Activated CD4-positive, CD25-positive, alpha-beta regulatory T cell (primary cell): ENCODE data around the gene DCHS1.
A peak's percentile ranks its signal among the peaks of the same experiment; 100 is the strongest.
"Not testable (repeated sequence)": the region's sequence is repeated elsewhere in the genome, so short reads cannot be mapped to it uniquely, and the experiment has no call there.

Source experiments
- DNase-seq, 4 experiments: peaks; one replicate each; lab custom pipeline; 2025; lab: John Stamatoyannopoulos, UW

Gene DCHS1, protein sequence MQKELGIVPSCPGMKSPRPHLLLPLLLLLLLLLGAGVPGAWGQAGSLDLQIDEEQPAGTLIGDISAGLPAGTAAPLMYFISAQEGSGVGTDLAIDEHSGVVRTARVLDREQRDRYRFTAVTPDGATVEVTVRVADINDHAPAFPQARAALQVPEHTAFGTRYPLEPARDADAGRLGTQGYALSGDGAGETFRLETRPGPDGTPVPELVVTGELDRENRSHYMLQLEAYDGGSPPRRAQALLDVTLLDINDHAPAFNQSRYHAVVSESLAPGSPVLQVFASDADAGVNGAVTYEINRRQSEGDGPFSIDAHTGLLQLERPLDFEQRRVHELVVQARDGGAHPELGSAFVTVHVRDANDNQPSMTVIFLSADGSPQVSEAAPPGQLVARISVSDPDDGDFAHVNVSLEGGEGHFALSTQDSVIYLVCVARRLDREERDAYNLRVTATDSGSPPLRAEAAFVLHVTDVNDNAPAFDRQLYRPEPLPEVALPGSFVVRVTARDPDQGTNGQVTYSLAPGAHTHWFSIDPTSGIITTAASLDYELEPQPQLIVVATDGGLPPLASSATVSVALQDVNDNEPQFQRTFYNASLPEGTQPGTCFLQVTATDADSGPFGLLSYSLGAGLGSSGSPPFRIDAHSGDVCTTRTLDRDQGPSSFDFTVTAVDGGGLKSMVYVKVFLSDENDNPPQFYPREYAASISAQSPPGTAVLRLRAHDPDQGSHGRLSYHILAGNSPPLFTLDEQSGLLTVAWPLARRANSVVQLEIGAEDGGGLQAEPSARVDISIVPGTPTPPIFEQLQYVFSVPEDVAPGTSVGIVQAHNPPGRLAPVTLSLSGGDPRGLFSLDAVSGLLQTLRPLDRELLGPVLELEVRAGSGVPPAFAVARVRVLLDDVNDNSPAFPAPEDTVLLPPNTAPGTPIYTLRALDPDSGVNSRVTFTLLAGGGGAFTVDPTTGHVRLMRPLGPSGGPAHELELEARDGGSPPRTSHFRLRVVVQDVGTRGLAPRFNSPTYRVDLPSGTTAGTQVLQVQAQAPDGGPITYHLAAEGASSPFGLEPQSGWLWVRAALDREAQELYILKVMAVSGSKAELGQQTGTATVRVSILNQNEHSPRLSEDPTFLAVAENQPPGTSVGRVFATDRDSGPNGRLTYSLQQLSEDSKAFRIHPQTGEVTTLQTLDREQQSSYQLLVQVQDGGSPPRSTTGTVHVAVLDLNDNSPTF (N-terminal part only)

DNA sequence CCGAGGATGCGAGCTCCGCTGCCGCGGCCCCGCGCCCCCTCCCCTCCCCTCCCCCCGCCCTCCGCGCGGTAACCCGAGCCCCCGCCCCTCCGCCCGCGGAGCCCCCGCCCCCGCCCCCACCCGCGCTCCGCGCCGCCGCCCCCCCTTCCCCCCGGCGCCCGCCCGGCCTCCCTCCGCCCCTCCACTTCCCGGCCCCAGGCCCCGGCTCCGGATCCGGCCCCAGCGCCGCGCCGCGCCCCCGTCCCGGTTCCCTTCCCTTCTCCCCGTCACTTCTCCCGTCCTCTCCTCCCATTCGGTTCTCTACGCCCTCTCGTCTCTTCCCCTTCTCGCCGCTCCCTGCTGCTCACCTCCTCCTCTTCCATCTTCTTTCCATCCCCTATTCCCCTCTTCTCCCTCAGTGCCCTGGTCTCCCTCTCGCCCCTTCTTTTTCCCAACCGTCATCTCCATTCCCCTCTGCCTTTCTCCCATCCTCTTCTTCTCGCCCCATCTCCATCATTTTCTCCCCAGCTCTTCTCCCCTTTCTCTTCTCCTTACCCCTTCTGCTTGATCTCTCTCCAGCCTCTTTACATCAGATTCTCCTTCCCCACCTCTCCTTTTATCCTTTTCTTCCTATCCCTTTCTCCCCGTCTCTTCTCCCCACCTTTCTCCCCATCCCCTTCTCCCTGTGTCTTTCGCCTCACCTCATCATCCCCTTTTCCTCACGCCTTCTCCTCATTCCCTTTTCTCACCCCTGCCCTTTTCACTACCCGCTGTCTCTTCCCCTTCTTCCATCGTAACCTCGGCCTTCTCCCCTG is at the start of gene DCHS1:
DCHS1 (minus strand) TSS at position 20 of the 794 bp plus-strand sequence. CDS start 14,196 bp downstream, outside the sequence.
- peak in 1 of 4 experiments; percentile 14 for DNase-seq

DNA sequence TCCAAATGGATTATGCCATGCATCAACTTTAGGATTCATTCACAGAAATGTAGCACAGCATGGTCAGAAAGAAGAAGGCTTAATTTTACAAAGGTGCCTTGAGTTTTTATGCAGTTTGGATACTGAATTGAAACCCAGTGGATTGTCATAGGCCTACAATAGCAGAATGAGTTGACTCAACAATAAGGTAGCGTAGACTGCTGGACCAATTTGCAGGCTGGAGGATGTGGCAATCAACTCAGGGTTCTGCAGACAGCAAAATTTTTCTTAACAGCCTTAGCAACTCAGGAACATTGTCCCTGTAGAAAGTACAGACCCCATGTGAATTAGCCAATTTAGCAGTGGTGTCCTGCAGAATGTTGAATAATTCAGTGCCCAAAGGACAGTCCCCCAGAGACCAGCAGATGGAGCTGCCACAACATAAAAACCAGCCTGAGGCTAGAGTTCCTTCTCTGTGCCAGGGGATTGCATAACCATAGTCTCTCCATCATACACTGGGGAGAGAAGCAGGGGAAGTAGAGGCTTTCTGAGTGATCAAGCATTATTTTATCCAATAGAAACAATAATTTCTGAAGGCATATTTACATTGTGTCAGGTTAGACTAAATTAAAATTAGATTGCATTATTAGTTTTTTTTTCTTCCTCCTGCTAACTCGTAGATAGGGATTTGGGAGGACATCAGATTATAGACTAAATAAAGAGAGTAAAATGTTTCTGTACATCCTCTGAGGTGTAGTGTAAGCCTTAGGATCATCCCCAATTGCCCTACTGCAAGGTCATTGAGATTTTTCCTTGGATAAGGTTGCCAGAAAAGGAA is 47.8 kb upstream of the DCHS1 start:
- DNase-seq = no peak

DNA sequence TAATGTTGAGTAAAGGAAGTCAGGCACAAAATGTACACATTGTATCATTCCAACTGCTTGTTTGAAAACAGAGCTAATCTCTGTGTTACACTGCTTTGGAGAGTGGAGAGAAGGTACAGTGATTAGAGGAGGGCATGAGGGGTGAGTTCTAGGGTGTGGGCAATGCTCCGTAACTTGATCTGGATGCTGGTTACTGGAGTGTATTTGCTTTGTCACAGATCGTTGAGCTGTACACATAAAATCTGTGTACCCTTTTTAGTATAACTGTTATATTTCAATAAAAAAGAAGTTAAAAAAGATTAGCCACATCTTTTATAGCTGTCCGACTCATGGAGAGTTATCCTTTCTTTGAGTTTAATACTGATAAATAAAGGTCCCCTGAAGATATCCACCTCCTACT is 46.3 kb upstream of the DCHS1 start:
- not testable (repeated sequence) for DNase-seq

DNA sequence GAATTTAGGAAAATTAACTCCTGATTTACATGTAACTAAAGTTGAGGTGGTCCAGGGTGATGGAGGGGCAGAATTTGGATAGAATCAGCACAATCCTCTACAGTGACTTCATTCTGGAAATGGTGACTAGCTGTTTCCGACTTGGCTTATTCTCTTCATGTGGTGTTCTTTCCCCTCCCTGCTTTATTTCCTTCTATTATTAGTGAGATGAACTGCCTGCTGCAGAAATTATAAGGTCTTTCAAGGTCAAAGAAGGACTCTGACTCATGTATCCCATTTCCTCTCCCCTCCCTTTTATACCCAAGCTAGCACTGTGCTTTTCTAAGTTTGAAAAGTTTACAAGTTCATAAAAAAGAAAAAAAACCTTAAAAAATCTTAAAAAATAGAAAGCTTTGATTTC is 39.8 kb upstream of the DCHS1 start:
- no peak for DNase-seq

DNA sequence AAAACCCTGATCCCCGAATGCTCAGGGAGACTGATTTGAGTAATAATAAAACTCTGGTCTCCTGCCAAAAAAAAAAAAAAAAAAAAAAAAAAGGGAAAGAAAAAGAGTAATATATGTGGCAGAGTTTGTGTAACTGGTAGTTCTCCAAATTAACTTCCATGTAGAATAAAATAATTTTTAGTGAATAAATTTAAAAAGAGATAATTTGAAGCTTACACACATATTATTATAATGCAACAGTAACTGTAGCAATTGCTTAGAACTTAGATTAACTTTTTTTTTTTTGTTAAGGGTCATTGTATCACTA is 38.6 kb upstream of the DCHS1 start:
- DNase-seq = no peak

DNA sequence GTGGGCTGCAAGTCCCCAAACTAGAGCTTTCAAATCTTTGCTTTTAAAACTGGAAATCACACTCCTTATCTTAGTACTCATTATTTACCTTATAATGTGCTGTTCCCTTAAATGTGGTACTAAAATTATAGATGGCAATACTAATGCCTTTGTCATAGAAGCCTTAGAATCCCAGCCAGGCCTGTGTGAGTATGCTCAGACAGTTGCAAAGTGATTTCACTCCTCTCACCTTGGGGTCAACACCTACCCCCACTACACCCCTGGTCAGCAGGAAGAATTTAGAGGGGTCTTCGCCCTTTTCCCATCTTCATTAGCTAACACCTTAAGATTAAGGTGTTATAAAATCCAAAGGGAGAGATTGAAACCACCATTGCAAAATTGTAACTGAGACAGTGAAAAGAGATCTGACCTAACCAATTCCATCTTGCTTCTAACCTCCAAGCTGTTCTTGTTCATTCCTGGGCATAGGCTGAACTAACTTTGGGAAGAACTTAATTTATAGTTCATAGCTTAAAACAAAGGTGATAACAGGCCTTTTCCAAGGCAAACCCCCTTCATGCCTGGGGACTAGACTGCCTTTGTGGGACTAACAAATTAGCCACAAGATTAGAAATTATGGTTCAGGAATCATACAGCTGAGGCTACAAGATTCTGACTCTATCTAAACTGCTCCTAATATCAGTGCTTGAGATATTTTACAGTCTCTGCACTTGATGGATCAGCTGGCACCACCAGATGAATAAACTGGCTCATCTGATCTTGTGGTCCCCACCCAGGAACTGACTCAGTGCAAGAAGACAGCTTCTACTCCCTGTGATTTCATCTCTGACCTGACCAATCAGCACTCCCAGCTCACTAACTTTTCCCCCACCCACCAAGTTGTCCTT is 38.0 kb upstream of the DCHS1 start:
- DNase-seq = peak in 1 of 4 experiments; percentile 13

DNA sequence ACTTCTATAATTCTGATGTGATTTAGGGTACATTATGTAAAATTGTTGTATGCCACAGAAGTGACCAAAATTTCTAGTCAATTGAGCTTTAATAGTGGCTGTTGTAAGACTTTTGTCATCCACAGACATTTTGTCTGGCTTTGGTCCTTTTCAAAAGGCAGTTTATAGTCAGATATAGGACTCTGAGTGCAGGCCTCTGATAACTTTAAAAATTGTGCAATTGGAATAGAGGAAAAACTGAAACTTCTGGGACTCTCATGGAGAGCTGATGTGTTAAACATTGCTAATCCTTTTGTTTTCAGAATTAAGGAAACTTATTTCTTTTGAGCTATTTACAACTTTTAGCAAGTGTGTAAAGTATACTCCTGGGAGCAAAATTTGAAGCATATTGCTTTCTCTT is 36.5 kb upstream of the DCHS1 start:
- no peak for DNase-seq

DNA sequence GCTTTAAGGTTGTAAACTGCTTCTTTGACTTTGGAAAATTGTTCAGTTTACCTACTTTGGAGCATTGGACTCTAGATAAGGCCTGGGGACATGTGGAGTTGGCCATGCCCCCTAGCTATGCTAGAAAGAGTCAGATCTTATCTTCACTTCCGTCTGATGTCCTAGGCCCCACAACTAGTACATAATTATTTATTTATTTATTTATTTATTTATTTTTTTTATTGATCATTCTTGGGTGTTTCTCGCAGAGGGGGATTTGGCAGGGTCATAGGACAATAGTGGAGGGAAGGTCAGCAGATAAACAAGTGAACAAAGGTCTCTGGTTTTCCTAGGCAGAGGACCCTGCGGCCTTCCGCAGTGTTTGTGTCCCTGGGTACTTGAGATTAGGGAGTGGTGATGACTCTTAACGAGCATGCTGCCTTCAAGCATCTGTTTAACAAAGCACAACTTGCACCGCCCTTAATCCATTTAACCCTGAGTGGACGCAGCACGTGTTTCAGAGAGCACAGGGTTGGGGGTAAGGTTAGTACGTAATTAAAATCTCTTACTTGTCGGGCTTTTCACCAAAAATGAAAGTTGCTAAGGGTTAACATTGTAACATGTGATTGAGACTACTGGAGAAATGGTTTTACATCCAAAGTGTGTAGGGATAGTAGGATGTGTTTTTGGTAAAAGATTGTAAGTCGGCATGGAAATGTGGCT is 35.0 kb upstream of the DCHS1 start:
- DNase-seq = not testable (repeated sequence)

DNA sequence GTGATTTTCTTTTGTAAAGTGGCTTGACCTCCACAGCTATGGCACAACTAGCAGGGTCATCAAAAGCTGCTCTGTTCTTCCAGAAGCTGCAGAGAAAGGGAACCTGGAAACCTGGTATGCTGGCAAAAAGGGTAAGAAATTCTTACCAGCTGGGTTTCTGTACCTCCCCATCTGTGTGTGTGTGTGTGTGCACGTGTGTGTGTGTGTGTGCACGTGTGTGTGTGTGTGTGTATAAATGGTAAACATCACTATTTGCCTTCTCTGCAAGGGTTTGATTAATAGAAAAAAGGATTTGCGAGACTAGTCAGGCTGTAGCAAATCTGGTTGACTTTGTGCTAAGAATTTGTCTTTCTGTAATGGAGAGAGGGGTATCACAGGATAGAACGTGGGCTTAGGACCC is 32.3 kb upstream of the DCHS1 start:
- DNase-seq = no peak

DNA sequence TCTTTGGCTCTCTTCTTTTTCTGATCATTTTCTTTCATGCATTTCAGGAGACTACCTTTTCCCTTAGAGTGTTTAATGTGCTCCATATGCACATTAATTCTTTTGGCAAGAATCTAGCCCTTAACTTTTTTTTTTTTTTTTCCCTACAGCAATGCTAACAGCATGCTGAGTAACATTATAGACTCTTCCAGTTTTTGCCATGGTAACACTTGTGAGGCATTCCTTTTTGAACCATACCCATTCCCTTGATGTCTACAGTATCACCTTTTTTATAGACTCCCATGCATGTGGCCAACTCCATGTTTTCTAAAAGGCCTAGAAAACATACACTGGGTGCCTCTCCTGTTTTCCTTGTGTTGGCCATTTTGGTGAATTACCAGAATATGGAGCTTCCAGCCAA is 30.4 kb upstream of the DCHS1 start:
- DNase-seq = no peak

DNA sequence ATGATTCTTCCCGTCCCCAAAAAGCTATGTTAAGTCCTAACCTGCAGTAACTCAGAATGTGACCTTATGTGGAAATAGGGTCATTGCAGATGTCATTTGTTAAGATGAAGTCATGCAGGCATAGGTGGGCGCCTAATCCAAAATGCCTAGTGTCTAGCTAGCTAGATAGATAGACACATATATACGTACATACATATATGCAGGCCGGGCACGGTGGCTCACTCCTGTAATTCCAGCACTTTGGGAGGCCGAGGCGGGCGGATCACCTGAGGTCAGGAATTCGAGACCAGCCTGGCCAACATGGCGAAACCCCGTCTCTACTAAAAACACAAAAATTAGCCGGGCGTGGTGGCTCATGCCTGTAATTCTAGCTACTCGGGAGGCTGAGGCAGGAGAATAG is 28.5 kb upstream of the DCHS1 start:
- not testable (repeated sequence) for DNase-seq

DNA sequence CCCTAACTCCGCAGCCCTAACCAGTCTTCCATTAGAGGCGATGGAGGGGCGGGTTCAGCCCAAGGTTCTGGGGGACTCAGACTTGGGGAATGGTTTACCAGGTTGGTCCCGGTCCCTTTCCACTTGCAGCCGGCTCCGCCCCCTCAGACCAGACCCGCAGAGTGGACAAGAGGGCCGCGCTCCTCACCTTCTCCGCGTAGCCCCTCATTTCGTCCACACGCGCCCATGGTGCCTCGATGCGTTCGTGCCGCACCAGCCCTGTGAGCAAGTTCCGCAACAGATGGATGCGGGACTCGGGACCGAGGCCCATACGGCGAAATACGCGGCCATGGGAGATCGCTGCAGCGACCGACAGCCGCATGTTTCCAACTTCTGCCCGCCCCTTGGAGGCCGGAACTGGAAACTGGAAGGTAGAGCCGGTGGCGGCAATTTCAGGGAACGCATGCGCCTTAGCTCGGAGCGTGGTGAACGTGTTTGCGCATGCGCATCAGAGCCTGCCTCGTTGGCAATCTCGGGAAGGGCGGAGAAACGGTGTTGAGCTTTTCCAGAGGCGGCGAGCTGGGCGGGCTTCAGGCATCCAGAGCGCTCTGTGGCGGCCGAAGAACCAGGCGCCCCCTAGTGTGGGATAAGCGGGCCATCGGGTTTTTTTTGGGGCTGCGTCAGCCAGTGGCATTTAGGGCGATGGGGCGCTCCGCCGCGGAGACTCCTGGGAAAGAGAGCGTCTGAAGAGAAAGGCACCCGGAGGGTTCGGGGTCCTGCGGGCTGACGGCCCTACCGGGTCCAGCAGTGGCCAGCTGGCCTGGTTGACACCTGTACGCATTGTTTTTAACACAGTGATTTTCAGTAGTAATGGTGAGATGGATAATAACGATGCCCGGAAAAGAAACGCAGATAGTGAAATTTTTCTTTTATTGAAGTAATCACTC is 27.6 kb upstream of the DCHS1 start, which contains the start of gene MRPL17:
MRPL17 (minus strand) TSS at position 405 of the 926 bp plus-strand sequence; CDS start at position 361, 44 bp downstream.
- peak; percentile 94 to 98 (median 96) for DNase-seq

DNA sequence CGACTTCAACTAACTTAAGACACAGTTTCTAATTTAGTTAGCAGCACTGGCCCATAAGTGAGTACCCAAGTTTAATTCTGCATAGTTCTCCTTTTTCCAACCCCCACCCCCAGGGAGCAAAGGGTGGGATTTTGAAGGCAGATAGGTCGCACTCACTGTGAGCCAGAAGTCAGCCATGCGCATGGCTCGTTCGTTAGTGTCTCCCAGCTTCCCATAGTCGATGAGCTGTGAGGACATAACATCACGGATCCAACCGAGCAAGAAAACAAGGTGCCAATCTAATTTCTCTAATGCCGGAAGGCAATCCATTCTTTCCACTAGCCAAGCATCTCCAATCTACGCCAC is 27.0 kb upstream of the DCHS1 start:
- DNase-seq = no peak

DNA sequence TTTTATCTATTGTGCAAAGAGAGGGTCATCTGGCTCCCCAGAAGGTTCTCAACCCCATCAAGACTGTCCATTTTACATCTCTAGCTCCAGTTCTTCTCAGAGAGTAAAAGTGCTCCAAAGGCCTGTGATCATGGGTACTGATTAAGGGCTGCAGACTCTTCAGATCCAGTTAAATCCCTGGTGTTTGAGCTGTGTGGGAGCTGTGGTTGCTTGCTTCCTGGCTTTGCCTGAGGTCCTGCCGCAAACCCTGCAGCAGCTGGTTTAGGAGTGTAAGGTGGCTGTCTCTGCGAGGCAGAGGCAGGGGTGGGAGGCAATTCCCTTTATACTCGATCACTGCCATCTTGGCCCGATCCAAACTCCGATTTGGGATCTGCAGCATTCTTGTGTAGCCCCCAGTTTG is 26.3 kb upstream of the DCHS1 start:
- no peak for DNase-seq

DNA sequence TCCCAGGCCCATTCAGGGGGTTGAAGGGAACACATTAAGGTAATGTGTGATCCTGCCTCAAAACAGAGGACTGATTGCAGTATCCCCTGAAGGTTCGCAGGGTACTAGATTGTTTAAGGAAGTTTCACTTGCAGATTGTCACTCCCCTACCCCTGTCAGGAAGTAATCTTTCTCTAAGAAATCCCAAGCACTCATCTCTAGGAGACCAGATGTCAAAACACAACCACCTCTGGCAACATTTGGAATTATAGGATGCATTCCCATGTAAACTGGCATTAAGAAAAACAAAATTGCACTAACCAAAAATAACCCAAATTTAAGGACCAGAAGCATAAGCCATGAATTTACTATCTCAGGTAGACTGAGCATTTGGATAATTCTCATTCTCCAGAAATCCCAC is 25.9 kb upstream of the DCHS1 start:
- no peak for DNase-seq

DNA sequence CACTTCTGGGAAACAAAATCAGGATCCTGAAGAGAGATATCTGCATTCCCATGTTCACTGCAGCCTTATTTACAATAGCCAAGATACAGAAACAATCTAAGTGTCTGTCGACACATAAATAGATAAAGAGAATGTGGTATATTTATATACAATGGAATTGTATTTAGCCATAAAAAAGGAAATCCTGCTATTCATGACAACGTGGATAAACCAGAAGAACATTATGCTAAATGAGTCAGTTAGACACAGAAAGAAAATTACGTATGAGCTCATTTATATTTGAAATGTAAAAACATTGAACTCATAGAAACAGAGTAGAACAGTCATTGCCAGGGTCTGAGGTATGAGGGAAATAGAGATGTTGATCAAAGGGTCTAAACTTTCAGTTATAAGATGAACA is 21.4 kb upstream of the DCHS1 start:
- no peak for DNase-seq

DNA sequence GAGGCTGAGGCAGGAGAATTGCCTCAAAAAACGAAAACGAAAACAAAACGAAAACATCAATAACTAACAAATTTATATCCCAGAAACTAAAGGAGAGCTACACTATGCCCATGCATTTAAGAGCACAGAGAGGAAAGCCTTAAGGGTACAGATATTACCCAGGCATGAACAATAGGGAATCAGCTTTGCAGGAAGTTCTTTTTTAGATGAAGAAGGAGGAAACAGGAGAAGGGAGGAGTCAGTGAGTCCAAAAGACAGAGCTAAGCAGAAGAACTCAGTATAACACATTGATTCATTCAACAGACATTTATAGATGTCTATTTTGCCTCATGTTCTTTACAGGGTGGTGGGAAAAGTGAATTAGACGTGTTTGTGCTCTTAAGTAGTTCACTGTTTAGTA is 19.3 kb upstream of the DCHS1 start:
- no peak for DNase-seq

DNA sequence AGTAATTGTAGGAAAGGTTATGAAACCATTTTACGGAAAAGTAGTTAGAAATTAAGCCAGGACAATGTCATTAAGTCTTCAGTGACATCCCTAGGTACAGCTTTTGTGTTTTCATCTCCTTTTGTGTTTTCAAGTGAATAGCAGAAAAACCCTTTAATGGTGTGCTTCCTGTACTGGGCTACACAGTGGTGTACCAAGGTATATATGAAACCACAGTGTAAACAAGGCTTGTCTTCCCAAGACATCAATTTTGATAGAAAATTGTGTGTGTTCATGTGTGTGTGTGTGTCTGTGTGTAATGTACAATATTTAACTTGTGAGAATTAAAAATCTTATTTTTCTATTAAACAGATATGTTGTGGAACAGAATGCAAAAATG is 18.6 kb upstream of the DCHS1 start:
- no peak for DNase-seq
